NCI-H1930 (cell line): ENCODE measurements around the gene TLR4.

Experiments used
- DNase-seq, 2 experiments: peaks; one replicate each; lab custom pipeline; 2025; lab: John Stamatoyannopoulos, UW

TLR4 gene

DNA sequence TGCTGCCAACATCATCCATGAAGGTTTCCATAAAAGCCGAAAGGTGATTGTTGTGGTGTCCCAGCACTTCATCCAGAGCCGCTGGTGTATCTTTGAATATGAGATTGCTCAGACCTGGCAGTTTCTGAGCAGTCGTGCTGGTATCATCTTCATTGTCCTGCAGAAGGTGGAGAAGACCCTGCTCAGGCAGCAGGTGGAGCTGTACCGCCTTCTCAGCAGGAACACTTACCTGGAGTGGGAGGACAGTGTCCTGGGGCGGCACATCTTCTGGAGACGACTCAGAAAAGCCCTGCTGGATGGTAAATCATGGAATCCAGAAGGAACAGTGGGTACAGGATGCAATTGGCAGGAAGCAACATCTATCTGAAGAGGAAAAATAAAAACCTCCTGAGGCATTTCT is 10.1 kb downstream of the TLR4 start:
- no peak for DNase-seq

DNA sequence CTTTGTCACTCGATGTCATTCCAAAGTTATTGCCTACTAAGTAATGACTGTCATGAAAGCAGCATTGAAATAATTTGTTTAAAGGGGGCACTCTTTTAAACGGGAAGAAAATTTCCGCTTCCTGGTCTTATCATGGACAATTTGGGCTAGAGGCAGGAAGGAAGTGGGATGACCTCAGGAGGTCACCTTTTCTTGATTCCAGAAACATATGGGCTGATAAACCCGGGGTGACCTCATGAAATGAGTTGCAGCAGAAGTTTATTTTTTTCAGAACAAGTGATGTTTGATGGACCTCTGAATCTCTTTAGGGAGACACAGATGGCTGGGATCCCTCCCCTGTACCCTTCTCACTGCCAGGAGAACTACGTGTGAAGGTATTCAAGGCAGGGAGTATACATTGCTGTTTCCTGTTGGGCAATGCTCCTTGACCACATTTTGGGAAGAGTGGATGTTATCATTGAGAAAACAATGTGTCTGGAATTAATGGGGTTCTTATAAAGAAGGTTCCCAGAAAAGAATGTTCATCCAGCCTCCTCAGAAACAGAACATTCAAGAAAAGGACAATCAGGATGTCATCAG is 11.3 kb downstream of the TLR4 start:
- DNase-seq, result no peak

DNA sequence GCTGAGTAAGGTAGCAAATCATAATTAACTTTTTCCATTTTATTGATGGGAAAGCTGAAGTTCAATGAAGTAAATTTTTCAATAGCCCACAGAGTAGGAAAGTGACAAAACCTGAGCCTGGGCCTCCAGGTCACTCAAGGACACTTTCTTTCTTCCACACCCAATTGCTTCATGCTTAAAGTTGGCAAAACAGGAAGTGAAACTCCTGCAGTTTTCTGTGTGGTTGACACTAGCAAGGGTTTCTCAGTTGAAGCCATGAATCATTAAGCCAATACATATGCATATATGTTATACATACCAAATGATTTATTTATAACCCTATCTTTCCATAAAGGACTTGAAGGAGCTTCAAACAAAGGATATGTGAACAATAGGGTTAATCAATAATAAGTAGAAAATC is 13.9 kb downstream of the TLR4 start:
- no peak for DNase-seq

DNA sequence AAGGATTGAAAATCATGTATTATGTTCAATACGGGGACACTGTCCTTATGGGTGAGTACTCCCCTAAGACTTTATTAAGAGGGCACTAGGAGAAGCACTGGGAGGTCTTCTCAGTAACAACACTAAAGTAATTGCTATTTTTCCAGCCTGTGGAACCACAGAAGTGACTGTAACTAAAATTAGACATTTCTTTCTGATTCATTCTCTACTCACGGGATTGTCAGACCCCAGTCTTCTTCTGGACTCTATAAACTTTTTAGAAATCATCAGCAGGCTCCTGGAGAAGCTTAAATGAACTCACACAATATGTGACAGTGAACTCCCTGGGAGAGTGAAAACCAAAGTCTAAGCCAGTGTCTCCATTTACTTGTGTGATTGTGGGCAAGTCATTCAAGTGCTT is 14.5 kb downstream of the TLR4 start:
- DNase-seq, result no peak

DNA sequence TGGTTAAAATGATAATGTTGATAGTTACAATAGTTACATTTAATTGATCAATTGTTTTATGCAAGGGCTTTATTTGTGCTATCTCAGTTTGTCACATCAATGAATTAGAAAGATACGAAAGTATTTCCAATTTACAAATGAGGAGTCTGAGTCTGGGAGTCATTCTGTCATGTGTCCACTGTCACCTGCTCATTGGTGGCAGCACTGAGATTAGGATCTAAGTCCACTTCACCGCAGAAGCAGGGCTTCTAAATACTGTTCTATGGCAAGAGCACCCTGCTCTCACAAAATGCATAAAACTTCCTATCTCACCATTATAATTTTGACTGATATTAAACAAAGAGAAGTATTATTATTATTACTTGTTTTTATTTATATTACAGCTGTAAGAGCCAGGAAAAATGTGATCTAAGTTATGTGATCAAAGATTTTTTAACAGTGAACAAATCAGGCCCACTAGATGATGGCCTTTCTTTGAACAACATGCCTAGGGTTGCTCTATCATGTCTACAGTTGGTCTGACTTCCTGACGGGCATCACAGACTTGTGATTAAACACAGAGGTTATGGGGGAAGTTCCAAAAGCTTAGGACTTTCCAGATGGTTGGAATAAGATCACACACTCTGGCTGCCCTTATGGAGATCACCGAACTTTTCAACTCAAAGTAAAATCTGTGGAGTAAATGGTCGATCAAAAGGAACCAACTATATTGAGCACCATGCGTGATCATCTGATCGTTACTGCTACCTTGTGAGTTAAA is 15.1 kb downstream of the TLR4 start:
- DNase-seq, result no peak

DNA sequence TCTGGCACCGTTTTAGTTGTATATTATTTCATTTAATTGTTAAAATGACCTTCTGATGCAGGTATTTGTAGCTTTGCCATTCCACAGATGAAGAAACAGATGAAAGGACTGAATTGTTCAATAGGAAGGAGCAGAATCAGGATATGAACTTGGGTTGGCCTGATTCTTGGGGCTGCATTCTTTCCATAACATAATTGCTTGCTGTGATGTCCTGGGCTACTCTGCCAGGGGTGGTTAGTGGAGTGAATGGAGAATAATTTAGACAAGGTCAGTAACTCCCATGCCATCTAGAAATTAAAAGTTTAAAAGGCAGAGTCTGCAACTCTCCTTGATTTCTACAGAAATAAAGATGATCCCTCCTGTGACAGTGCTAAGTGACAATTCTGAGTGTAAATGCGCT is 15.9 kb downstream of the TLR4 start:
- no peak for DNase-seq

DNA sequence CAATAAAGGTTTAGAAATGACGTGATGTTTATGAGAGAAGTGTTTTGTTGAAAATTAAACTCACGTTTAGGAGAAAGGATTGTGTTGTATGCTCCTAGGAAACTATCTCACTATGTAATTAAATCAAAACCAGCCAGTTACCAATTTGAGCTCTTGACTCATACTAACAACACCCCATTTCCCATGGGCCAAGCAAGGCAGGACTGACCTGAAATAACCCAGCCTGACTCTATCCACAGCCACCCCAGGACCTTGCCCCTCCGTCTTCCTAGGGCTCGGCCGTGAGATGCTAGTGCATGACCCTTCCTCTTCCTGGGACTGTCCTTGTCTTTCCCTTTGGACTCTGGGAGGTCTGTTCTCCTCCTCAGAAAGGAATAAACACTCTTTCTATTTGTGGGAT is 16.4 kb downstream of the TLR4 start:
- DNase-seq, result no peak

DNA sequence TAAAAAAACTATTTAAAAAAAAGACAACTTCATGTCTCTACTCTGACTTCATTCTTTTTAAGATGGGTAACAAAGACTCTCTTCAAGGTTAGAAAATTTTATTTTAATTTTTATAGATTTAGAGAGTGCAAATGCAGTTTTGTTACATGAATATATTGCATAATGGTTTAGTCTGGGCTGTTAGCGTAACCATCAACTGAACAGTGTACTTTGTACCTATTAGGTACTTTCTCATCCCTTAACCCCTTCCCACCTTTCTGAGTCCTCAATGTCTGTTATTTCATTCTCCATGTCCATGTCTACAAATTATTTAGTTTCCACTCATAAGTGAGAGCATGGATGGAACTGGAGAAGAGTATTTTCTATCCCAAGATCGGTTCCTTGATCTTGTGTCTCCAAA is 16.8 kb downstream of the TLR4 start:
- no peak for DNase-seq

DNA sequence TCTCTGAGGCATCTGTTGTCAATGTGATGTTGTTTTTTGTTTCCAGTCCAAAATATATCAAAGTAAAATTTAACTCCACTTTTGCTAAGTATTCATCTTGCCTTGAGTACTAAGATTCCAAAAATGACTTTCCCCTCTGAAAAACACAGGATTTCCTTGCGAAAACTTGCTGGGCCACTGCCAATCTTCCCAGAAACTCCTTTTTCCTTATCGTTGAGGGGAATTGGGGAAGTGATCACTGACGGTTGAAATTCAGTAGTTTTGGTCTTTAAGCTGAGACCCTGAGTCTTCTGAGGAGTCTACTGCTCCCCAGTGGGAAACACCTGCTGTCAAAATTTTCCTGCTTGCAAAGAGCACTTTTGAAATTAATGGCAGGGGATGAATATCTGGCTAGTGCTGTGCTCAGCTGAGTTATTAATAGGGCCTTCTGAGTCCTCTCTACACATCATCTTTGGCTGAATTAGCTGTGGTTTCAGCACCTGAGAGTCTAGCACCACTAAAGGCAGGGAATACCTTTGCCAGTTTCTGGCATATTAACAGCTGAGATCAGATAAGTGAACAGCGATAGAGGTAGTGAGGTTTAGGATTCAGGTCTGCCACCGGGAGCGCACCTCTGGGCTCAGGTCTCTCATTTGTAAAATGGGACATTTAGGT is 18.0 kb downstream of the TLR4 start:
- no peak for DNase-seq

DNA sequence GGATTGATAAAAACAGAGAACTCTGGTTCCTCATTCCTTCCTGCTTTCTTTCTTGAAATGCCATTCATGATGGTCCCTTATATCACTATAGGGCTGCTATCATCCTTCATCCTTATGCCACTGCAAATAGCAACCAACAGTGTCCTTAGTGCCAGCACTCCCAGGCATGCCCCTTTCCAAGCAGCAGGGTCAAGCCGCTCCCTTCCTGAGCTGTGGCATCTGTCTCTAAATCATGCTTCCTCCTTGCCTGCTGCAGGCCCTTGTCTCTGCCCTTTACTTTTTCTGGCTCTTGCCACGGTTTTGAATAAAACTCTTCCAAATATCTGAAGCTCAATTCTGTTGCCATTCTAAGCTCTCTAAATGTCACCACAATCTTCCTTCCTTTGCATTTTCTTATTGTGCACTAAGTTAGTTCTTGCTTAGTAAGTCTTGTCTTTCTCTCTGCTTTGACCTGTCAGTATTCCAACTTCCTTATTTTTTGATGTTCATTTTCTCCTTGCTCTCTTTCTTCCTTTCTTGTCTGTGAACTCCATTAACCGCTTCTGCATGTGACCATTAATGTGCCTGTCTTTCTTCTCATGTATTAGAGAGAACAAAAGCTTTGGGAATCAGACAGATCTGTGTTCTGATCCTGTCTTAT is 19.9 kb downstream of the TLR4 start:
- DNase-seq, result no peak

DNA sequence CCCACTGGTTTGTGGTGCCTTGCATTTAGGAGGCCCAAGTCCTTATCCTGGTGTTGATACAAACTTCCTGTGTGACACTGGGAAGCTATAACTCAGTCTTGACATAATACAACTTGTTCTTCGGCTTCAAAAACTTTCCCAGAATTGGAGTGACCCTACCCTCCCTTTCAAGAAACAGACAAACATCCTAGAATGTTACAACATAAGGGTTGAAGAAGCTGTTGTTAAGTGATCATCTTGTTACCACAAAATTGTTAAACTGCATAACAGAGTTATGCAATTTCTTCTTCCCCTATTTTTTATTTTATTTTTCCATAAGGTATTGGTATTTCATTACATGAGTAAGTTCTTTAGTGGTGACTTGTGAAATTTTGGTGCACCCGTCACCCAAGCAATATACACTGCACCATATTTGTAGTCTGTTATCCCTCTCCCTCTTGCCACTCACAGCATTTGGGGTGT is 21.3 kb downstream of the TLR4 start:
- no peak for DNase-seq

DNA sequence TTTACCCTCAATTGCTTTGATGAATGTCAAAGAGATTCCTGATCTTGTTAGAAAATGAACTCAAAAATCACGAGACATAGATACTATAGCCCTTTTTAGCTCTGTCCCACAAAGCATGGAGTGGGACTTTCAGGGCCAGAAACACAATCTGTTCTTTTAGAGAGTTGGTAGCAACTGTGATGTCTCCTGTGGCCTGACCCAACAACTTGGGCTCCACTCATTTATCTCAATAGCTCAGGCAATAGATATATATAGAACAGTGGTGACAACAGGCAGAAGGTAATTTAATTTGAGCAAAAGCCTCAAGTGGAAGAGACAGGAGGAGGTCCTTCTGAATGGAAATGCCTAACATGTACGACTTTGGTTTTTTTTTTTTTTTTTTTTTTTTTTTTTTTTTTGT is 25.2 kb downstream of the TLR4 start:
- no peak for DNase-seq

DNA sequence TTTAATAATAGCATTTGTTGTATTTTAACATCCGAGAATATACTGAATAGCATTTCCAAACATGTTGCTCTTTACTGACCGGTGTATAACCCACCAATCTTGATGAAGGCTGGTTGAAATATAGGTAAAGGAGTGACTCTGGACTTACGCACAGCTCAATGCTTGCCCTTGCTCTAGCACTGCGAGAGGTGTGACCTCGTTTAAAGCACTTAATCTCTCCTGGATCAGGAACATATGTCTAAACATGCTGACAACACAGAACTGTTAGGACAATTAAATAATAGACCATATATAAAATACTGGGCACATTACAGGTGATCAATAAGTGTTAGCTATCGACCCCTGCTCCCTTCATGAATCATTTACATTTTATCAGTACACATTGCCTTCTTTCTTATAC is 28.3 kb downstream of the TLR4 start:
- DNase-seq, result no peak

DNA sequence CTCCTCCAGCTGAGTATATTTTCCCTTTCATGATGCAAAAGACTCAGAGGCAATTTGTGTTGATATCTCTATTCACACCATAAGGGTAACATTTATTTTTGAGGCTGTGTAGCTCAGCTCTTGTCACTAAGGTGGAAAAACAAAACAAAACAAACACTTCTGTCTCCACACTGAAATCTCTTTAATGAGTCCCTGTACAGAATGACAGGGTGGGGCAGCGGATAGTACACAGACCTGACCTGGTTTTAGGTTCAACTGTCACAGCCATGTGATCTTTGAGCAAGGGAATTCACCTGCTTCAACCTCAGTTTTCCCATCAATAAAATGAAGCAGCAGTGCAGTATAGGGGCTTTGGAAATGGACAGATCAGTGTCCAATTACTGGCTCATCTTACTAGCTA is 29.3 kb downstream of the TLR4 start:
- no peak for DNase-seq

DNA sequence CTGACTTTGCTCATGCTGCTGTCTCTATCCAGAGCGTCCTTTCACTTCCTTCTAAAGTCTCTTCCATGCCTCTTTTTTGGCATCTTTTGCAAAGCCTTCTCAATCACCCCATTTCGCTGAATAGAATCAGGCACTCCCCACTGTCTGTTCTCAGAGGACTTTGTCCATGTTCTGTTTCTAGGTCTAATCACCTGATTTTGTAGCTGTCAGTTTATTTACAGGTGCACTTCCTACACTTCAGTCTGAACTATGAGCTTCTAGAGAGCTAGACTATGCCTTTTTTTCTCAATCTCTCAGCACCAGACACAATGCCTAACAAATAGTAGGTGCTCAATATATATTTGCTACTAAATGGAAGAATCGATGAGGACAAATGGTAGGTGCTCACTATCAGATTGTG is 29.9 kb downstream of the TLR4 start:
- no peak for DNase-seq

DNA sequence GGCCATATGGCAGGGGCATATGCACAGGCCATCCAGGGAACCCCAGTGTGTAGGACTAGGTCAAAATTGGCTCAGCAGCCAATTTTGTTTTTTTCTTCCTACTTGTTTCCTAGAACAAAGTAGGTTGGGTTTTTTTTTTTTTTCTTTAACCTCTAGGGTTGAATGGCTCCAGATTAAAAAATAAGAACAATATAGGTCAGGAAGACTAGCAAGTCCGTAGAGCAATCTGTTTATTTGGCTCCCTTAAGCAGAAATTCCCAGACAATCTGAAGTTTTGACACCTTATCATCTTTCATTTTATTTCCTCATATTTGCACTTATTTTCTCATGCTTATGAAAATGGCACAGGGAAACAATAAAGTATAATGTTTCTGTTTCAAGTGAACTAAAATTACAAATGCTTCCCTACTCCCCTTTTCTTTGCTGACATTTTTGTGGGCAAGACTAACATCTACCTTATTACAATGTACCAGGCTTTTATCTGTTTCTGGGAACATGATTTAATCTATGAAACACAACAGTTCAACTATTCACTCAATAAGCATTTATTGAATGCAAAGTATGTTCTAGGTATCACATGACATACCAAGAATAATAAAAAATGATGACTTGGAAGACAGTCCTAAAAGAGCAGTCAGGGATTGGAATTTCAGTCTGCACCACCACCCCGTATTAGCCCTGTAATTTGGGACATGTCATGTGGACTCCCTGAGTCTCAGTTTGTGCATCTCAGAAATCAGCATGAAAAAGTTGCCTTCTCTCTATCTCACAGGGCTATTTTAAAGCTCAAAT is 30.5 kb downstream of the TLR4 start:
- DNase-seq, result no peak

DNA sequence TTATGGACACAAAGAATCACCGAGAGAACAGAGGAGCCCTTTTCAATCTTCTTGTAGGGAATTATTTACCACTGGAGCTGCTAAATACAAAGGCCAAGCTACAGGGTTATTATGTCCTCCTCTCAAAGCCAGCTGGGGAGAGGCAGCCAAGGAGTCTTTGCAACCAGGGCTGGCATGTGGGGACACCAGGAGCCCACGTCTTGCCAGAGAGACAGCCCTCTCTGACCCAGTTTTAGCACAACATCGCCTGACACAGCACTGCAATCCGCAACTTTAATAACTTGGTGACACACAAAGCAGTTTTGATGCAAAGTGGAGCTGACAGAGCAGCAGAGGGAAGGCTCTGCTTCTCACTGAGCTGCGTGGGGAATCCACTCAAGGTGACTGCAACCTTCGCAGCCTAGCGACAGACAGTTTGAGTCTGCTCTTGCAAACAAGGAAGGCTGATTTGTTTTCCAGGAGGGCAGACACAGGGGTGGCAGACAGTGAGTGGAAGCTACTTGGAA is 33.6 kb downstream of the TLR4 start:
- no peak for DNase-seq

DNA sequence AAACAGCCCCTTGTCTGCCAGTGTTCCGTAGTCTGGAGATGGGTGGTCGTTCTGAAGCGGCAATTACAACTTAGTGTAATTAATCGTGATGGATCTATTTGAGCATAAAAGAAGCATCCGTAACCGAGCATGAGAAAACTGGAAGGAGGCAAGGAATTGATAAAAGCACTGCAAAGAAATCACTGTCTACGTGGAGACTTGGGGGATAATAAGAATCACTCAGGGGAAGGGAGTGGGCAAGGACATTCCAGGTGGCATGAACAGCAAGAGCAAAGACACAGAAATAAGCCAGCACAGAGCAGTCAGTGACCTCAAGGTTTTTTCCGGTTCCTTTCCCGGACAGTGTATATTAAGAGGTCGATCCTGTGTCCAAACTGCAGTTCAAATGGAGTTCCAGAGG is 35.0 kb downstream of the TLR4 start:
- no peak for DNase-seq

DNA sequence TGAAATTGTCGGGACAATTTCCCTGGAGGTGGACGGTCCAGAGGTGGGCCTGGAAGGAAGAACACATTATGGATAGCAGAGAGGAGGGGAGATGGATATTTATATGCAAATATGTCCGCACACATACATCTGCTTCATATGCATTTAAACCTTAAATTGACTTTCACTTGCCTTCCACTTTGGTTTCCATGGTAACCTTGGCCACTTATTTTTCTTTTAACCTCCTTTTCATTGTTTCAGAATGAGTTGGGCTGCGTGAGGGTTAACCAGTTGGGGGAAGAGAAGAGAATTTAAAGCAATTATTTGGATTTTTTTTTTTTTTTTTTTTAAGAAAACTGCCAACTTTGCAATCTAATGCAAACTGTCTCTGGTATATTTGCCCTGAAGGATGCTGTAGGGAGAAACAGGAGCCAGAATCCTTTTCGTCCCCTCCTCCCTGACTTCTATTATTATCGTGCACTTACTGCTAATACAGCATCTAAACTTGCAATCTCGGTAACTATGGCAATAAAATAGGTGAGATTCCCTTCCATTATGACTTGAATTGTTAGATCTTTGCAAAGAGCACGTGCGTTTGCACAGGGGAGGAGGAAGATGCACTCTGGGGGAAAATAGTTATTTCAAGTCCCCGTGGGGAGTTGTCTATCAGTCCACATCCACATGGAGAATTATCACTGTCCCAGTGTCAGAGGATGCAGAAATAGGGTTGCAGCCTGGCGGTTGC is 35.6 kb downstream of the TLR4 start:
- no peak for DNase-seq

DNA sequence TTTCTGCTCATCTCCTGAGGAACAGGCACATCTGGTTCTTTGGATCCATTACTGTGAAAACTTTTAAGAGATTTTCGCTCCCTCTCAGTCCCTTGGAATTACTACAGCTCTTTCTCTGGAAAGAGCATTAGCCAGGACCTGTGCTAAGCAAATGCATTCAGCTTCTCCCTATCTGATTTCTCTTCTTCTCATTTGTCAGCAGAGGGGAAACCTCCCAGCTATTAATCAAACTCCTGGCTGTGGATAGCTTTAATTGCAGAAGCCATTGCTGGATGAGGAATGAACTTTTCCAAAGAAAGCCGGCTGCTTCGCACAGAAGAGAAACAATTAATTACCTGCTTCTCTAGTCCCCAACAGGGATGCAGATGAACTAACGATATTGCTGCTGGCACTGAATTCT is 37.9 kb downstream of the TLR4 start:
- DNase-seq, result no peak

DNA sequence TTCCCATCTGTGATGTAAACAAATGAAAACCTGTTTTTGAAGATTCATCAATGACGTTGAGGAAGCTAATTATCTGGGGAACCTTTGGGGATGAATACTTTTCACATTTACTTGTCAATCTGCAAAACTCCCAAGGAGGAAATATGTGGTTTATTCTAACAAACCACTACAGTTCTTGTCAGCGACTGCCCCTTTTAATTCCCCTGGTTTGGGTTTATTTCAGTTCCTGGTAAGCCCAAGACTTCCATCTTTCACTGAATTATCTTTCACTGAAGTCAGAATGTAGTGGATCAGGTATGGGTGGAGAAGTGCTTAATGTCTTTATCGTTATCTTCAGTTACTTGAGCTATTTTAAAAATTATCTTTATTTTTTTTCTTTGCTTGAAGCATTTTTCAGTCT is 40.2 kb downstream of the TLR4 start:
- DNase-seq, result no peak
